GM19240 (cell line): ENCODE data around the gene NPL.
A peak's percentile ranks its signal among the peaks of the same experiment; 100 is the strongest.

Source experiments
- DNase-seq: peaks from one replicate; pipeline ENCODE4 v3.0.0; 2011; ENCODE audit warnings: low spot score; ENCODE audit not compliant: insufficient read length

The NPL gene

GRCh38 chr1:182811975-182812722 lies 22.6 kb downstream of the NPL start:
- DNase-seq: no peak

GRCh38 chr1:182816863-182817262 lies 27.3 kb downstream of the NPL start:
- no peak for DNase-seq

GRCh38 chr1:182817802-182818201 lies 28.2 kb downstream of the NPL start:
- DNase-seq: no peak

DNA sequence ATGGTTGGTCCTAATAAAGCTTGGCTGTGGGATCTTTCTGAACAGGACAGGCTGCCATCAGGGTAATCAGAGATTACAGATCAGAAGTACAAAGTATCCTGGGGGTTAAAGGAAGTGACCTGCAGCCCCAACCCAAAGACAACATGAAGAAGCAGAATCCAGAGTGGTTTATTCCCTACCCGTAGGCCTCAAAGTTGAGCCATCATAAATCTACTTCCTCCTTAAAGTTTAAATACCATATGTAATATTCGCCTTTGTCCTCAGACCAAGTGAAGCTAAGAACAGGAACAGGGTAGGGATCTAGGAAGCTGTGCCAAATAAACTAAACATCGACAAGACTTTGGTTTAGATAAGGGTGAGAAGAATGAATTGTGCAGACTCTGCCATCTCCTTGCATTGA lies 33.6 kb downstream of the NPL start:
- DNase-seq: no peak

- no peak for DNase-seq
Measured at GRCh38 chr1:182826892-182827291, 37.3 kb downstream of the NPL start.

GRCh38 chr1:182829285-182829932 lies 39.8 kb downstream of the NPL start:
- no peak for DNase-seq

DNA sequence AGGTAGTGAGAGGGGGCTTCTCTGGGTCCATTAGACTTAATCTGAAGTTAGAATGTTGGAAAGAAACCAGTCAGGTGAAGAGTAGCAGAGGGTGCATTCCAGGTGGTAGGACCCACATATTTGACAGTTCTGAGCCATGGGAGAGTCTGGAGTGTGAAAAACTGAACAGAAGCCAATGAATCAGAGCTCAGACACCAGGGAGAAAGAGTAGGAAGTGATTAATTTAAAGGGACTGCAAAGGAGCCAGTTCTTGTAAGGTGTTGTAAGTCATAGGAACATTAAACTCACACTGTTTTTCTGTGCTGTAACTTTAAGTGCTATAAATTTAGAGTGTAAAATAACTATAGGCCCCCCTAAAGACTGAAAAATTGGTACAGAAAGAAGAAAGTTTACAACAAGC lies 43.7 kb downstream of the NPL start:
- DNase-seq: no peak

DNA sequence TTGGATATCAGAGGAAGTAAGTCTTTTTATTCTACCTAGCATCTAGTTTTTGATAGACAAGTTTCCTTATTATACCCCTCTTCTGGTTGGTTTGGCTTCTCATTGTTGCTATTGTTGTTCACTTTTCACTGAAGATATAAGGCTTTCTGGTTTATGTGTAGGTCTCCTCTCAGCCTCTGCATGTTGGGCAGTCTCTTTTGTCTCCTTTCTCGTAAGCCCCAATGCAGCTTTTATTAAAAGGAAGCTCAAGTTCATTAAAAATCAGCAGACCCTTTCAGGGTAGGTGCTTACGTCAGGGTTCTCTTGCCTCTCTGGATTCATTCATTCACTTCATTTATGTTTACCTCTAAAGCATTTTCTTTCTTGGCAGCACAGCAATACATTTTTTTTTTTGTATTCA lies 44.8 kb downstream of the NPL start:
- DNase-seq: no peak

DNA sequence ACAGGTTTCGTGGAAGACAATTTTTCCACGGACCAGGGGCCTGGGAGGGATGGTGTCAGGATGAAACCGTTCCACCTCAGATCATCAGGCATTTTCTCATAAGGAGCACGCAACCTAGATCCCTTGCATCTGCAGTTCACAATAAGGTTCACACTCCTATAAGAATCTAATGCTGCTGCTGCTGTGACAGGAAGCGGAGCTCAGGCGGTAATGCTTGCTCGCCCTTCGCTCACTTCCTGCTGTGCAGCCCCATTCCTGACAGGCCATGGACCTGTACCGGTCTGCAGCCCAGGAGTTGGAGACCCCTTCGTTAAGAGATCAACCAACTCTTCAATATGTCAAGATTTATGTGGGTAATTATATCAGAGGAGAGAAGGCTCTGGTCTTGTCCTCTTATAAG lies 46.2 kb downstream of the NPL start:
- DNase-seq: no peak

DNA sequence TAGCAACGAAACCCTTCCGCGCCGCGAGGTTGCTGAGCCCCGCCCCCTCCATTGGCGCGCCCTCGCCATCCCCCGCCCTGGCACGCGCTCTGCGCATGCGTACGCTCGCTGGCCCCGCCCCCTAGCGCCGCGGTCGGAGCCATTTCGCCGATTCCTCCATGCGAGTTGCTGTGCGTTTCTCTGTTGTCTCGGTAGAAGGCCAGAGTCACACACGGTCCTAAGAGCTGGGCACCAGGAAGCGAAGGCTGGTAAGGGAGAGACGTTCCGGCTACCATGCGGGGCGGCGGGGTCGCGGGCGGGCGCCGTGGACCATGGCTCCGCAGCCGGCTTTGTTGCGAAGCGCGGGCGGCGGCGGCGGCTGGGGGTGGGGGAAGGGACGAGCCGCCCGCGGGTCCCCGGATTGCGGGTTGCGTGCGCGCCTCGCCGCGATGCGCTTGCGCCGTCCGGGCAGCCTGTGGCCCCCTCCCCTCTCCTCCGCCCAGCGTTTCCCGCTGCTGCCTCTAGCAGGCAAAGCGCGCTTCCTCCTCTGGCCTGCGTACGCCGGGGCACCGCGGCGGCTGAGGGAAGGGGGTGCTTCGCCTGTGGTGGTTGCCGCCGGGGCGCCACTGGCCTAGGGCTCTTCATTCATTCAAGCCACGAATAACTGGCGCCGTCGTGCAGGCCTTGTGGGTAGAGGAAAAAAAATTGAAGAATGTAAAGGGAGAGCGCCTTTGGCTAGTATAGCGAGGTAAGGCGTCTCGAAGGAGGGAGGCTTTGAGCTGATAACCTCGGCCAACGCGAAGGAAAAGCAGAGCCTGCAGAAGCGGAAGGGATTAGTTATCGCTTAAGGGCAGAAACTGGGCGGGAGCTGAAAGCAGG lies 49.9 kb downstream of the NPL start, which contains the start of gene DHX9:
TSS of gene DHX9 (plus strand) at position 139 of the 858 bp plus-strand sequence. CDS start 3,220 bp downstream, outside the sequence.
- DNase-seq: peak; percentile 82

- no peak for DNase-seq
Measured at GRCh38 chr1:182841368-182841988, 51.9 kb downstream of the NPL start.

DNA sequence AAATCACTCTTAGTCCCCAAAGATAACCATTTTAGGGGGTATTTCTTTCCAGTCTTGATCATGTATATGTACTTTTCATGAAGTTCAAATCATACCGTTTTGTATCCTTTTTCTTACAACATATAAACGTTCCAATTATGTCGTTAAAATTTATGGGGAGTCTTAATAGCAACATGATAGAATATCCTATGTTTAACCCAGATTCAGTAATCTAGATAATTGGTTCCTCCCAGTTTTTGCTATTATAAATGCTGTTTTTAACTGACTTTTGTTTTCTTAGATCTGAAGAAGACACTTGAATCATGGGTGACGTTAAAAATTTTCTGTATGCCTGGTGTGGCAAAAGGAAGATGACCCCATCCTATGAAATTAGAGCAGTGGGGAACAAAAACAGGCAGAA lies 52.7 kb downstream of the NPL start:
- DNase-seq: no peak

- no peak for DNase-seq
Measured at GRCh38 chr1:182845379-182845778, 55.8 kb downstream of the NPL start.

GRCh38 chr1:182845894-182846293 lies 56.3 kb downstream of the NPL start:
- no peak for DNase-seq

- DNase-seq: no peak
Measured at GRCh38 chr1:182847105-182847504, 57.5 kb downstream of the NPL start.

- no peak for DNase-seq
Measured at GRCh38 chr1:182848736-182849135, 59.2 kb downstream of the NPL start.

- no peak for DNase-seq
Measured at GRCh38 chr1:182850319-182850718, 60.7 kb downstream of the NPL start.

GRCh38 chr1:182851825-182852224 lies 62.3 kb downstream of the NPL start:
- DNase-seq: no peak

- no peak for DNase-seq
Measured at GRCh38 chr1:182855911-182856310, 66.3 kb downstream of the NPL start.

- no peak for DNase-seq
Measured at GRCh38 chr1:182857212-182857611, 67.6 kb downstream of the NPL start.

- no peak for DNase-seq
Measured at GRCh38 chr1:182860658-182861057, 71.1 kb downstream of the NPL start.

DNA sequence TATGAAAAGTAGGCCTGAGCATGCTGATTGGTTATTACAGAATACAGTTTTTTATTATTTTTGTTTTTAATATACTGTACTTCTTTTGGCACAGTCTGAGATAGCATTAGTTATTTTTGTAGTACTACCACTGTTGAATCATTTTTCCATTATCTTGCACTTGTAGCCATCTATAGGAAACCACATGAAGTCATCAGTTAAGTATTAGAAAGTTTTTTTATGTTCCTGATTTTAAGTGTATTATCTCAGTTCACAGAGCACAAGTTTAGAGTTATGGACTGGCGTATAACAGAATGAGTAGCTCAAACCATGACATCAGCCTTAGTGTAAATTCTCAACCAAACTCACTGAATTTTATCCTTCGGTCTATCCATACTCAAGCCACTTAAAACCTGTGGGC lies 72.4 kb downstream of the NPL start:
- DNase-seq: no peak
